ENCODE measurements around the gene METTL24.

Gene METTL24

GRCh38 chr6:110332281-110332680 is 25.9 kb downstream of the METTL24 start:
- DNase-seq = no peak

GRCh38 chr6:110331816-110332215 is 26.3 kb downstream of the METTL24 start:
- peak; percentile 1 for DNase-seq

GRCh38 chr6:110331390-110331789 is 26.8 kb downstream of the METTL24 start:
- no peak for DNase-seq

GRCh38 chr6:110329714-110330436 is 28.3 kb downstream of the METTL24 start:
- DNase-seq = no peak

- DNase-seq = no peak
Measured at GRCh38 chr6:110329348-110329713, 28.8 kb downstream of the METTL24 start.

- DNase-seq = no peak
Measured at GRCh38 chr6:110328259-110328658, 29.9 kb downstream of the METTL24 start.

GRCh38 chr6:110327391-110327790 is 30.8 kb downstream of the METTL24 start:
- DNase-seq = no peak

GRCh38 chr6:110326609-110327008 is 31.5 kb downstream of the METTL24 start:
- DNase-seq = no peak

GRCh38 chr6:110326057-110326456 is 32.1 kb downstream of the METTL24 start:
- DNase-seq = no peak

- DNase-seq = peak; percentile 42
Measured at GRCh38 chr6:110325197-110325596, 33.0 kb downstream of the METTL24 start.

- no peak for DNase-seq
Measured at GRCh38 chr6:110324548-110324947, 33.6 kb downstream of the METTL24 start.

- no peak for DNase-seq
Measured at GRCh38 chr6:110323258-110323657, 34.9 kb downstream of the METTL24 start.

GRCh38 chr6:110322874-110323242 is 35.3 kb downstream of the METTL24 start:
- DNase-seq = no peak

GRCh38 chr6:110322151-110322873 is 35.8 kb downstream of the METTL24 start:
- no peak for DNase-seq

- no peak for DNase-seq
Measured at GRCh38 chr6:110320307-110320706, 37.8 kb downstream of the METTL24 start.

GRCh38 chr6:110319843-110320242 is 38.3 kb downstream of the METTL24 start:
- no peak for DNase-seq

GRCh38 chr6:110319381-110319780 is 38.8 kb downstream of the METTL24 start:
- no peak for DNase-seq

GRCh38 chr6:110318971-110319370 is 39.2 kb downstream of the METTL24 start:
- DNase-seq = no peak

GRCh38 chr6:110317646-110318045 is 40.5 kb downstream of the METTL24 start:
- no peak for DNase-seq

GRCh38 chr6:110317189-110317588 is 41.0 kb downstream of the METTL24 start:
- DNase-seq = no peak

GRCh38 chr6:110315869-110316398 is 42.2 kb downstream of the METTL24 start:
- DNase-seq = no peak

- no peak for DNase-seq
Measured at GRCh38 chr6:110315207-110315868, 42.8 kb downstream of the METTL24 start.

GRCh38 chr6:110310861-110311446 is 47.2 kb downstream of the METTL24 start:
- DNase-seq = no peak

All from NCI-H1092 (cell line).